Measurements from ENCODE around the gene PPP1R1A.

PPP1R1A gene

DNA sequence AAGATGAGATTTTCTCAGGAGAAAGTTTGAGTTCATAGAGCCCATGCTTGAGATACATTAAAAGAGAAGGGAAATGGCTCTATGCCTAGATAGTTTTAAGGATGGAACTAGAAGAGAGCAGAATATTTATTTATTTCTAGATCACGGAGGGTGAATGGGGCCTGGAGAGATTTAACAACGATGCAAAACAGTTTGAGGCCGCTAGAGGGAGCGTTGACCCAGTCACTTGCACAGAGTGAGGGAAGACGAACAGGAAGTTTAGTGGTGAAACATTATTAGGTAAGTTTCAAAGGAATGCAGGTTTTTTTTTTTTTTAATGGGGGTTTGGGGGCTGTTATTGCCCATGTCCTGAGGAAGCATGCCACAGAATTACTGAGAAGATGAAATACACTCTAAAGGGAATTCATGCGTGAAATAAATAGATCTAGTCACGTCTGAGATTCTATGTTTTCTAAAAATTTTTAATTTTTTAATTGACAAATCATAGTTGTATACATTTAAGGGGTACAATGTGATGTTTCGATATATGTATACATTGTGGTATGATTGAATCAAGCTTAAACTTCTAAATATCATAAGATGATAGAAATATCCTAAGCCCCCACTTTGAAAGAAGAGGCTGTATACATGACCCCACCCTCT lies 14.8 kb upstream of the PPP1R1A start:
- DNase-seq, result peak; percentile 85

DNA sequence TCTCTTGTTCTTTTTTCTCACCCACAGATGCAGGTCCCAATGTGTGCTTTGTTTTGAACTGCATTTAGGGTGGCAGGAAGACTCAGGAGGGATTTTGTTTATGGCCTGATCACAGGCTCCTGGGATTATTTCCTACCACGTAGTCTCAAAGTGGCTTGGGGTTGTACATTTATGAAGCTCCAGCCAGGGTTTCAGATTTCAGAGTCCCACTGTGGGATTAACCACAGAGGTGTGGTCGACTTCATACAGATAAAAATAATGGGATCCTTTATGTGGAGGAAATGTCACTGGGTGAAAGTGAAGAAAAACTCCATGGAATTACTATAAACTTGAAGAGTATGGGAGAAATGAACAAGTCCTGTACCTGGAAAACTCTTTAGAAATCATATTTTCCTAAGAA lies 14.2 kb upstream of the PPP1R1A start:
- no peak for DNase-seq

DNA sequence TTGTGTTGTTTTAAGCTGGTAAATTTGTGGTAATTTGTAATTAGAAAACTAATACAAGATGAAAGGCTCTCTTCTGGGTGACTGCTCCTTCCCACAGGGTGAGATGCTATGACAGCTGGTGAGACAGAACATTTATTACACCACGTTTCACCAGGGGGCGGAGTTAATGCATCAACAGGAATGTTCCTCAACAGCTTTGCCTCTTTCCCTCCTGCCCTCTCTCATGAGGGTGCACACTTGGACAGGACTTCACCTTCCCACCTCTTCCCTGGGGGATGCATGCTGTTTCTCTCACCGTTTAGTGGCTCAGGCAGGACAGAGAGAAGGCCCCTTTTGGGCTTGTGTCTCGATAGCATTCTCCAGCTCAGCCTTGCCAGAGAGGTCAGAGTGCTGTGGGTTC lies 13.4 kb upstream of the PPP1R1A start:
- no peak for DNase-seq

DNA sequence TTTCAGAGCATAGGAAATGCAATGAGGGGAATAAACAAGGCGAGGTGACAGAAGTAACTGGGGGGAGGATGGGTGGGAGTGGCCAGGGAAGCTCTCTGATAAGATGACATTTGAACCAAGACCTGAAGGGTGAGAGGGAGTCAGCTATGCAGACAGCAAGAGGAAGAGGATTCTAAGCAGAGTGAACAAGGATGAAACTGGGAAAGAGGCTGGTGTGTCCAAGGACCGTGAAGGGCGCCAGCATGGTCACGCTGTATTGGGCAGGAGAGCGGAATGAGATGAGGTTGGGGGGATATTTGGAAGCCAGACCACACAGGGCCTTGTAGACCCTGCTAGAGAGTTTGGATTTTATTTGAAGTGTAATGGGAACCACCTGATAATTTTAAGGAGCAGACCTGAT lies 10.5 kb upstream of the PPP1R1A start:
- DNase-seq, result no peak

- peak; percentile 82 for DNase-seq
These were observed 8.1 kb upstream of the PPP1R1A start for GRCh38 chr12:54596526-54596946.

GRCh38 chr12:54595471-54595870 lies 7.0 kb upstream of the PPP1R1A start:
- DNase-seq, result peak; percentile 61

DNA sequence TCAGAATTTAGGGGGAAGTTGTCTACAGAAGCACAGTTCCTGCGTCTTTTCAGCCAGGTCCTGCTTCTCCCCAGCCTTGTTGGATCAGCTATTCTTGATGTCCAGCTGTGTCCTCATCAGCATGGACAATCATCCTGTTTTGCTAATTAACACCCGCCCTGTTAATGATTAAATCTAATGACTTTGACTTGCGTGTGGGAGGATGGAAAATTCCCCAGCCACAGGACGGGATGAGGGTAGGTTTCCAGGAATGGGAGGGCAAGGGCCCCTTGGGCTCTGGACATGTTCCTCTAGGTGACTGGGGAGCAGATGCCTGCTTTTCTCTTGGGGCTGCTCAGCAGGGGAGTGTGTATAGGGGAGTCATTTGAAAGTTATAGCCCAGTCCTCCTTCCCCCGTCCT lies 5.3 kb upstream of the PPP1R1A start:
- DNase-seq, result no peak

- DNase-seq, result no peak
These were observed 4.7 kb upstream of the PPP1R1A start for GRCh38 chr12:54593135-54593534.

- no peak for DNase-seq
These were observed 3.9 kb upstream of the PPP1R1A start for GRCh38 chr12:54592316-54592715.

- DNase-seq, result no peak
These were observed 2.6 kb upstream of the PPP1R1A start for GRCh38 chr12:54590978-54591591.

- no peak for DNase-seq
These were observed 1.5 kb upstream of the PPP1R1A start for GRCh38 chr12:54589964-54590363.

DNA sequence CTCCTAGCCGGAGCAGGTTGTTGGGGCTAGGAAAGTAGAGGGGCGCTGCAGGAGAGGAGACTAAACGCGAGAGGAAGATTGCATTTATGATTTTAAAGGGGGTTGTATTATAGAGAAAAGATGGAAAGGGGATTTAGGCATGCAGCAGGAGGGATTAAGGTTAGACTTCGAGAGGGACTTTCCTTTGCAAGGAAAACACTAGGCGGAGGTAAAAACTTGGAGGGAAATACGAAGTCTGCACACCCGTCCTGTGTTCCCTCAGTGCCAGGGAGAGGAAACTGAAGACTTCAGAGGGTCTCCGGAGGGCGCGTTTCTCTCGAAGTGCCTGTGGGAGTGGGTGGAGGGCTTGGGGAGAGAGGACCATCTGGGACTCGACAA lies 420 bp upstream of the PPP1R1A start:
- no peak for DNase-seq

- no peak for DNase-seq
These were observed 1.1 kb downstream of the PPP1R1A start for GRCh38 chr12:54587315-54587873.

DNA sequence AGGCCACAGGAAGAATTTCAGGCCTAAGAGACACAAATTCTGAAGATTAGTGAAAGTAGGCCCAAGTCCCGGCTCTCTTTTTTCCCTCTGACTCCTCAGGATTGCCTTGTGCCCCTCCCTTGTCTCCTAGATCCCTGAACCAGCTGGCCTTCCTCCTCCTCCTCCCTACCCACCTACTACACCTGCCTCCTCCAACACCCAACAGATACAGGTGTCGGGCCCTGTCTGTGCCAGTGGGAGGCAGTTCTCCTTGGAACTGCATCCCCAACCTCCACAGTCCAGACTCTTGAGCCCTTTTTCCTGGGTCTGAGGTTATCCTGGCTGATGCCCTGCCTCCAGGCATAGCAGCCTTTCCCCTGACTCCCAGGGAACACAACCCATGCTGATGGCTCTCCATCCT lies 1.8 kb downstream of the PPP1R1A start:
- DNase-seq, result no peak

GRCh38 chr12:54585243-54585642 lies 3.2 kb downstream of the PPP1R1A start:
- no peak for DNase-seq

- no peak for DNase-seq
These were observed 4.3 kb downstream of the PPP1R1A start for GRCh38 chr12:54584128-54584527.

GRCh38 chr12:54583726-54584125 lies 4.7 kb downstream of the PPP1R1A start:
- DNase-seq, result no peak

GRCh38 chr12:54581412-54581811 lies 7.0 kb downstream of the PPP1R1A start:
- no peak for DNase-seq

GRCh38 chr12:54579696-54580333 lies 8.6 kb downstream of the PPP1R1A start:
- DNase-seq, result peak; percentile 94

GRCh38 chr12:54579258-54579657 lies 9.2 kb downstream of the PPP1R1A start:
- DNase-seq, result no peak

- DNase-seq, result no peak
These were observed 9.7 kb downstream of the PPP1R1A start for GRCh38 chr12:54578778-54579177.

DNA sequence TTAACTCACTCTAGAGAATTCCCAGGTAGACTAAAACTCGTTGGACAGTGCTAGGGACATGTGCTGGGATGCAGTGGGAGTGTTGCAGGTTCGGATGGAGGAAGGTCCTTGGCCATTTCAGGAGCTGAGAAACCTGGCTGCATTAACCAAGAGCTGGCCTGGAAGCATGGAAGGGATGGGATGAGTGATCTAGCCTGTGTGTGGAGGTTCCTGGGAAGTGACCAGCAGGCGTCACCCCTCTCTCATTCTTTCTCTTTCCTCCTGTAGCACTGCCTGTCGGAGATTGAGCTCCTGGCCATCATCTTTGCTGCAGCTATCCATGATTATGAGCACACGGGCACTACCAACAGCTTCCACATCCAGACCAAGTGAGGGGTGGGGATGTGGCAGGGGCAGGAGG lies 15.6 kb downstream of the PPP1R1A start:
- DNase-seq, result no peak

DNA sequence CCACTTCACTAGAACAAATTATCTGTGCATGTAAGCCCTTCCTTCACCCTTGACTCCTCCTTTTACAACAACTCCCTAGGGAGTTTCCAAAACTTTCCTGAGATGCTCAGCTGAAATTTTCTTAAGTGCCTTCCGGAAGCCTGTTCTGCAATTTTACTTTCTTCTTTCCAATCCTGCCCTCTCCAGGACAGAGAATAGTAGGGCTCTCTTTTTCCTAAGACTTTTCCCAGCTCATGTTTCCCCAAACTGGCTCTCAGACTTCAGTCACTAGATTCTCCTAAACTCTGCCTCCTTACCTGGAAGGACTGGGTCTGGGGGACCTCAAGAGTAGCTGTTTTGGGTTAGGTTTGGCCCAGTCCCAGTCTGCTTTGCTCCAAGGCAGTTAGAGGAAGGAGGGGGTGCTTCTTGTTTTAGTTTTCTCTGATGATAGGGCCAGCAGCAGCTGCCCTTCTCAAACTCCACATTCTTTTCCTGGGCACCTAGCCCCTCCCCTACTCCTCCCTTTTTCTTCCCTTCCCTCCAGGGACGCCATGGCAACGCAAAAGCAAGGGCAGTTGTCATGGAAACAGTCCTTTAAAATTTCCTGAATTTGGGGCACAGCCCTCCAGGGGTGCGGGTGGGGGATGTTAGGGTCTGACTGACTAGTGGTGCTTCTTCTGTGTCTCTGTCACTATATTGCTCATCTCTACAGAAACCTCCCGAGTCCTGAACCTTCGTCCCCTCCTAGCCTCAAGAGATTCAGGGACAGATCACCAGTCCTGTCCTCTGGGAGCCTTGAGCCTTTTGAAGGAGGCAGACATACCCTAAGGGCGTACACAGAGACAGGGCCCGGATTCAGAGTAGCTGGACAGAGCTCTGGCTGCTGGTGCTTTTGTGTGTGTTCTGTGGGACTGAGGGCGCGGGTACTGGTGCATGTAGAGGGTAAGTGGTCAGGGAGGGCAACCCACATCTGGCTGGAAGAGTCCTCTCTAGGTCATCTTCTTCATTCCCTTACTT lies 17.0 kb downstream of the PPP1R1A start:
- no peak for DNase-seq
